ENCODE data around the gene PLEKHM2.

PLEKHM2 gene

DNA sequence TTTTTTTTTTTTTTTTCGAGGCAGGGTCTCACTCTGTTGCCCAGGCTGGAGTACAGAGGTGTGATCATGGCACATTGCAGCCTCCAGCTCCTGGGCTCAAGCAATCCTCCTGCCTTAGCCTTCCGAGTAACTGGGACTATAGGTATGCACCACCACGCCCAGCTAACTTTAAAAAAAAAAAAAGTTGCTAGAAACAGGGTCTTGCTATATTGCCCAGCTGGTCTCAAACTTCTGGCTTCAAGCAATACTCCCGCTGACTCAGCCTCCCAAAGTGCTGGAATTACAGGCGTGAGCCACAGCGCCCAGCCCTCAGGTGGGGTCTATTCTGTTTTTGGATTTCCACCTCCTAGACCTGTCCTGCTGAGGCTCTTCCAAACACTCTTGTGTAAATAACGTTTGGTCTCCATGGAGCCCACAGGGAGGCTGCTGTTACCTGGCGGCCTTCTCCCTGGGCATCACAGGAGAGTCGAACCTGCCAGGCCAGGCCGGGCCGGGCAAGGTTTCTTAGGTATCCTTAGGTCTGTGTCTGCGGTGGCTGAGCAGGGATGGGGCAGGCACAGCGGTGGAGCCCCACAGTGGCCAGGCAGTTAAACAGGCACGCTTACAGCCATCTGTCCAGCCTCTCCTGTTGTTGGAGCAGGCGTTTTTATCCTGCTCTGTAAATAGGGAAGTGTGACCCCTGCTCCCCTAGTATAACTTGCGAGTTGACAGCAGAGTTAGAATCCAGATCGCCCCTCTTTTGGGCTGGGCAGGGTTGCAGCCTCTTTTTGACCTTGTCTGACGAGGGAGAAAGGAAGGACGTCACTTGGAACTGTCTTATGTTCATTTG lies 18.8 kb downstream of the PLEKHM2 start:
- DNase-seq (ENCODE audit: low spot score): no peak

- peak; percentile 96 for DNase-seq (ENCODE audit: low spot score)
Measured at GRCh38 chr1:15703562-15703961, 19.4 kb downstream of the PLEKHM2 start.

GRCh38 chr1:15704526-15705183 lies 20.5 kb downstream of the PLEKHM2 start:
- no peak for DNase-seq (ENCODE audit: low spot score)

- DNase-seq (ENCODE audit: low spot score): no peak
Measured at GRCh38 chr1:15705184-15705566, 21.1 kb downstream of the PLEKHM2 start.

DNA sequence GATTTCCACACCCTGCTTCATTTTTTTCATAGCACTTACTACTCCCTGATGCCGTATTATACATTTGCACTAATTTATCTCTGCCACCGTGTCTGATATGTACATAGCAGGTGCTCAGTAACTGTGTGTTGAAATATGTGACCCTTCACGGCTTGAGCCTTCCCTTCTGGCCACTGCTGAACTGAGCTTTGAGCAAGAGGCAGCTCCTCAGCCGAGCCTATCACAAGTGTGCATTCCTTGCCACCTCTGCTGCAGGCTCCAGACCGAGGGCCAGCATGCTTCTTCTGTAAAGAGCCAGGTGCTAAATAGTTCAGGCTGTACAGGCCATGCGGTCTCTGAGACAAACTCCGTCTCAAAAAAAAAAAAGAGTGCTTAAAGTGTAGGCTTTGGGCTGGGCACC lies 22.6 kb downstream of the PLEKHM2 start:
- no peak for DNase-seq (ENCODE audit: low spot score)

GRCh38 chr1:15707239-15707925 lies 23.3 kb downstream of the PLEKHM2 start:
- no peak for DNase-seq (ENCODE audit: low spot score)

DNA sequence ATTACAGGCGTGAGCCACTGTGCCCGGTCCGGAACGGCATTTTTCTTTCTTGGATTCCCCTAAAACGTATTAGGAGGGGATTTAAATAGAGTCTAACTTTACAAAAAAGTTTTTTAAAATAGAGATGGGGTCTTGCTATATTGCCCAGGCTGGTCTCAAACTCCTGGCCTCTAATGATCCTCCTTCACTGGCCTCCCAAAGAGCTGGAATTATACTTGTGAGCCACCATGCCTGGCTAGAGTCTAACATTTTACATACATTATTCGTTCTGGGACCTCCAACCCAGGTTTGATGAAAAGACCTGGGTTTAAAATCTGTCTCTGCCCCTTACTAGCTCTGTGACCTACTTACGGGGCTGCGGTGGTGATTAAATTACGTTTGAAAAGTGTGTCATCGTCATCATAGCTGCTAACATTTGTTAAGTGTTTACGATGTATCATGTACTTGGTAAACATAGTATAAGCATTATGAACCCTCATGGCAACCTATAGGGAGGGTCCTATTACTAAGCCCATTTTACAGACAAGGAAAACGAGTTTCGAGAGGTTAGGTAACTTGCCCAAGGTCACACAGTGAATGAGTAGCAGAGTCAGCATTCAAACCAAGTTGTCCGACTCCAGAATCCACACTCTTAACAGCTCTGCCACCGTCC lies 24.5 kb downstream of the PLEKHM2 start:
- DNase-seq (ENCODE audit: low spot score): no peak

DNA sequence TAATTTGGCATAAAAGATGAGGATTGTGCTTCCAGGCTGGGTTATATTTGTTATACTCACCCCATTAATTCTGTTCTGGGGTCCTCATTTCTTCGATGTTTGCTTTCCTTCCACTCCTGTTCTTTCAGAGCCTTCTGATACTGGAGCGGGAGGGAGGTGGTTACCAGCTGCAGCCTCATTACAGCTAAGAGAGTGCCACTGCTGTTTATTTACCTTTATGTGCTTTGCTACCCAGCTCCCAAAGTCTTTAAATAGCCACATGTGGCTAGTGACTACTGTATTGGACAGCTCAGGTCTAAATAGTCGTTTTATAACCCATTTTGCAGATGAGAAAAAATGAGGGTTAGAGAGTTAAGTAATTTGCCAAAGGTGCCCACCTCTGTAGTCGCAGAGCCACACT lies 25.1 kb downstream of the PLEKHM2 start:
- no peak for DNase-seq (ENCODE audit: low spot score)

DNA sequence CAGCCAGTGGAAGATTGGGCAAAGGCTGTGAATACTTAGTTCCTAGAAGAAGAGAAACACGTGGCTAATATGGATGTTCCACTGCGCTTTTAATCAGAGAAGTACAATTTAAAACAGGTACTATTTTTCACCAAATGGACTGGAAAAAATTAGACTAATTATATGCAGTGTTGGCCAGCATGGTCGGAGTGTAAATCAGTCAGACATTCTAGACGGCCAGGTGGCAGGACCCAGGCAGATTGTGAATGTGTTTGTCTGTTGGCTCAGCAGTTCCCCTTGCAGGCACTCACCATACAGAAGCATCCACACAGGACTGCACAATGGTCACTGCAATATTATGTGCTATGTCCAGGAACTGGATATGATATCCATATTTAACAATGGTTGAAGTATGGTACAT lies 28.0 kb downstream of the PLEKHM2 start:
- no peak for DNase-seq (ENCODE audit: low spot score)

DNA sequence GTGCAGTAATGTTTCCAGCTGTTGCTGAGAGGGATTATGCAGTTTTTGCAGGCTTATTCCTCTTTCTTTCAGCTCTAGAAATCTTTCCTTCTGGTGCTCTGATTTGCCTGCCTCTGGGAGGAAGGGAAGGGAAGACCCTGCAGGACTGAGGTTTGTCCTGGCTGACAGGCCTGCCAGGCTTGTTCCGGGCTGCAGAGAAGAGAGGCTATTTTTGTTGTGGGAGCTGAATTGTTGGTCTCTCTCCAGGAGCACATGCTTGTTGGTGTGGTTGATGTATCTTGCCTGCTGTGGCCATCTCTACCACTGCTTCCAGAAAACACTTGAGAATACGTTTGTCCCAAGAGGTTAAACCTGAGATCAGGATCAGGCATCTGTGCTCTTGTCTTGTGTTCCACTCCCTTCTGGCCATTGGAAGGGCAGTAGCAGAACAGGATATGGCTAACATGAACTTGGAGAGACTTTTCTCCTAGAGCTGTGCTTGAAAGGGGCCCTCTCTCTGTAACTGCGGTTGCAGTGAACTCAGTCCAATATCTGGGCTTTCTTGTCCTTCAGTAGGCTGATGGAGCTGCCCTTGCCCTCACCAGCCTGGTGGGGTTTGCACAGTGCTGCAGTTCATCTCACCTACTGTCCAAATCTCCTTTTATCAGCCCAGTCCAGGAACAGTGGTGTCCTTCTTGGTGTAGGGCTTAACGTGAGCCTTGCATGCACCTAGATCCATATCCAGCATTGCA lies 30.5 kb downstream of the PLEKHM2 start:
- peak; percentile 73 for DNase-seq (ENCODE audit: low spot score)

DNA sequence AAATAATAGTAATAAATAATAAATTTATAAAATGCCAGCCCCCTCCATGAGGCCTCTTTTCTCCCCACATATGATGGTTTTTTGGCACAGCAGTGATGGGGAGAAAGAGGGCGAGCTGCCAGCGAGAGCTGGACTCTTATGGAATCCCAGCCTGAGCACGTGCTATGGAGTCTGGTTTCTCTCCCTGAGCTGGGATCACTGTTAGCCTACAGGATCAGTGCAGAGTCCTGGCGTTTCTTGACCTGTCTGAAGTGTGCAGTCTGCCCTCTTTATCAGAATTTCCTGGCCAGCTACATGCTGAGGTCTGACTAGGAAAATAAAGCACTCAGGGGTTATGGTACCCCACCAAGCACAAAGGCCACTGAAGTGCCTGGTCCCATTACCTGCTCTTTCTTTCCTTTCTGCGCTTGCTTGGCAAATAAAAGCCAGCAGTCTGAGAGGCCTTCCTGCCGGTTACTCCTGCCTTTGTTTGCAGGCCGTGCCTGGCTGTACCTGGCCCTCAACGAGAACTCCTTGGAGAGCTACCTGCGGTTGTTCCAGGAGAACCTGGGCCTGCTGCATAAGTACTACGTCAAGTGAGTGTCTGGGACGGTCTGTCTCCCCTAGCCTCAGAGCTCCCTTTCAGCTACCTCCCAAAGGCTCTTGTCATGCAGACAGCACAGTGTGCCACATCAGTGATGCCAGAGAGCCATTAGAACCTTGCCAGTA lies 33.5 kb downstream of the PLEKHM2 start:
- DNase-seq (ENCODE audit: low spot score): no peak

- DNase-seq (ENCODE audit: low spot score): no peak
Measured at GRCh38 chr1:15718199-15718601, 34.1 kb downstream of the PLEKHM2 start.

GRCh38 chr1:15719381-15720120 lies 35.4 kb downstream of the PLEKHM2 start:
- DNase-seq (ENCODE audit: low spot score): no peak

DNA sequence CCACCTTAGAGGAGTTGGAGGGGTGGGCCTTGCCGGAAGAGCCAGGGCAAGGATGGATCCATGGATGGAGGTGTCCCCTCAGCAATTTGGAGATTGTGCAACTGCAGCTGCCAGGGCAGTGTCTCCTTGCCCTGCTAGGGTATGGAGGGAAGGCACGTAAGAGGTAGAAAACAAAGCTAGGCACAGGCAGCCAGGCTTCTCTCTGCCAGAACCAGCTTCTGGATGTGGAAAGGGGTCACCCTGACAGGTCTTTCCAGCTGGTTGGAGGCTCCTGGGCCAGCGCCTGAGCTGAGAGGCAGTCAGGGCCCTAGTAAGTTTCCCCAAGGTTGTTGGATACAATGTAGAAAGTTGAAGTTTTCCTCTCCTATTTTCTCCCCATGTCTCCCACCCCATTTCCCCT lies 36.7 kb downstream of the PLEKHM2 start:
- DNase-seq (ENCODE audit: low spot score): no peak

GRCh38 chr1:15722411-15722810 lies 38.3 kb downstream of the PLEKHM2 start:
- DNase-seq (ENCODE audit: low spot score): no peak

GRCh38 chr1:15722836-15723532 lies 38.9 kb downstream of the PLEKHM2 start:
- no peak for DNase-seq (ENCODE audit: low spot score)

GRCh38 chr1:15723631-15724246 lies 39.6 kb downstream of the PLEKHM2 start:
- no peak for DNase-seq (ENCODE audit: low spot score)

- no peak for DNase-seq (ENCODE audit: low spot score)
Measured at GRCh38 chr1:15724949-15725880, 41.1 kb downstream of the PLEKHM2 start.

Data from AG08395 (cell line).